Lung (tissue), 12 donors: ENCODE measurements around the gene CD300LB. TPM values are rescaled to one million over a fixed set of nuclear protein-coding genes. Genes with fewer than 3 reads are reported as not detected.
"Not testable (repeated sequence)": the region's sequence is repeated elsewhere in the genome, so short reads cannot be mapped to it uniquely, and the experiment has no call there.

Experiments used
- ATAC-seq: fragments of 200-7000 bp; cut with Tn5 transposase; one replicate; pipeline ENCODE4 v1.9.1; 2020; ENCODE audit warnings: moderate number of reproducible peaks; ENCODE audit not compliant: insufficient read depth, low FRiP score
- DNase-seq, 3 donors: peaks; one replicate each; pipeline ENCODE4 v3.0.0-alpha.2; 2013 to 2017
- H3K27ac ChIP-seq, 2 donors: one replicate each; pipeline ENCODE4 v1.5.1; 2013; ENCODE audit warnings: mild to moderate bottlenecking in 2 of 2, moderate library complexity in 2 of 2, control low read depth in 1 of 2, inconsistent platforms in 1 of 2, low read depth in 1 of 2, low read length in 1 of 2
- H3K27me3 ChIP-seq, 3 donors: one replicate each; pipeline ENCODE4 v1.5.1; 2013; ENCODE audit warnings: low read length in 2 of 3; ENCODE audit not compliant: control insufficient read depth in 3 of 3, insufficient read depth in 3 of 3
- H3K36me3 ChIP-seq, 4 donors: one replicate each; pipeline ENCODE4 v1.5.1; 2013; ENCODE audit warnings: low read length in 4 of 4, mild to moderate bottlenecking in 1 of 4, moderate library complexity in 1 of 4; ENCODE audit not compliant: control insufficient read depth in 4 of 4, insufficient read depth in 4 of 4
- H3K4me1 ChIP-seq, 5 donors: one replicate each; pipeline ENCODE4 v1.5.1; 2013; ENCODE audit warnings: low read length in 5 of 5, mild to moderate bottlenecking in 2 of 5, moderate library complexity in 1 of 5; ENCODE audit not compliant: control insufficient read depth in 5 of 5, insufficient read depth in 5 of 5
- H3K4me3 ChIP-seq: one replicate; pipeline ENCODE4 v1.5.1; 2013; ENCODE audit warnings: mild to moderate bottlenecking, control low read depth, moderate library complexity
- H3K9ac ChIP-seq, 2 donors: one replicate each; pipeline ENCODE4 v1.5.1; 2013; ENCODE audit warnings: low read length in 2 of 2, control low read depth in 1 of 2; ENCODE audit not compliant: insufficient read depth in 1 of 2
- H3K9me3 ChIP-seq, 4 donors: one replicate each; pipeline ENCODE4 v1.5.1; 2013; ENCODE audit warnings: low read length in 3 of 4, mild to moderate bottlenecking in 1 of 4, moderate library complexity in 1 of 4; ENCODE audit not compliant: control insufficient read depth in 4 of 4, insufficient read depth in 3 of 4
- CTCF ChIP-seq: IDR thresholded peaks from 2 replicates; pipeline ENCODE4 v1.5.1; 2012; ENCODE audit warnings: mild to moderate bottlenecking; ENCODE audit errors: control extremely low read depth, extremely low read depth
- WGBS, 2 donors: extraction: QIAGEN DNeasy Blood & Tissue Kit; methylation state at CpG; one replicate each; pipeline ENCODE4 v1.1.7; 2013; 5-methylcytosine and 5-hydroxymethylcytosine counted together
- polyA plus RNA-seq, 2 donors: library from polyadenylated mRNA; stranded (reverse); fragments of 200-250 nt; gene quantifications; one replicate each; pipeline ENCODE4 v1.2.1, GENCODE V29; 2013
- total RNA-seq, 2 donors: library from RNA; depleted of rRNA in 1 of 2; stranded (reverse); fragments of >200 nt in 1 of 2; gene quantifications; one replicate each; pipeline ENCODE4 v1.2.1, GENCODE V29; 2014 to 2021
- donor health status: control.
- donor health status: control.
- donor health status: Bipolar disorder and iron deficiency.
- donor health status: healthy.
- donor health status: DM: yes; HTN: yes; CAD: no.

Gene CD300LB
- total and polyA plus RNA-seq, 4 donors: 0.82 to 1.8 (median 1.3) TPM

- H3K4me3 ChIP-seq: no peak overlapping the region
- no peaks in the 10 kb centered on the region for H3K4me1 ChIP-seq
- no peak for TF ChIP-seq CTCF
- WGBS, 2 donors: 73 to 80% methylated on average over 5 of the region's 5 CpGs
- H3K27me3 ChIP-seq: peaks cover 0 to 6% (median 0%) of the 10 kb centered on the region in 3 donors
- ATAC-seq: no peak
- H3K36me3 ChIP-seq: no peaks in the 10 kb centered on the region
- H3K9me3 ChIP-seq: peaks cover 0 to 3% (median 0%) of the 10 kb centered on the region in 4 donors
- H3K9ac ChIP-seq: no peak overlapping the region
- no peak for DNase-seq
- H3K27ac ChIP-seq: no peak overlapping the region
These were observed 43.3 kb upstream of the CD300LB start for GRCh38 chr17:74574489-74575142.

- not testable (repeated sequence) for H3K9me3 ChIP-seq, H3K27ac ChIP-seq, ATAC-seq, H3K9ac ChIP-seq, H3K4me1 ChIP-seq, H3K36me3 ChIP-seq, H3K27me3 ChIP-seq, DNase-seq, H3K4me3 ChIP-seq
These were observed 42.4 kb upstream of the CD300LB start for GRCh38 chr17:74573635-74574034.

GRCh38 chr17:74573169-74573568 lies 41.9 kb upstream of the CD300LB start:
- DNase-seq: no peak
- peaks cover 0 to 10% (median 0%) of the 10 kb centered on the region in 5 donors for H3K4me1 ChIP-seq
- H3K9me3 ChIP-seq: peaks cover 0 to 3% (median 0%) of the 10 kb centered on the region in 4 donors
- no peak for TF ChIP-seq CTCF
- H3K27ac ChIP-seq: no peak overlapping the region
- 83 to 90% methylated on average over 3 of the region's 3 CpGs for WGBS, 2 donors
- no peak overlapping the region for H3K9ac ChIP-seq
- H3K27me3 ChIP-seq: peaks cover 0 to 6% (median 0%) of the 10 kb centered on the region in 3 donors
- no peaks in the 10 kb centered on the region for H3K36me3 ChIP-seq
- H3K4me3 ChIP-seq: no peak overlapping the region
- no peak for ATAC-seq

GRCh38 chr17:74571621-74572270 lies 40.5 kb upstream of the CD300LB start:
- TF ChIP-seq CTCF: no peak
- peaks cover 0 to 10% (median 0%) of the 10 kb centered on the region in 5 donors for H3K4me1 ChIP-seq
- WGBS, 2 donors: 61 to 76% methylated on average over 4 of the region's 4 CpGs
- H3K27ac ChIP-seq: no peak overlapping the region
- peaks cover 0 to 6% (median 0%) of the 10 kb centered on the region in 3 donors for H3K27me3 ChIP-seq
- ATAC-seq (no peak), DNase-seq (no peak)
- H3K9me3 ChIP-seq: peaks cover 0 to 3% (median 0%) of the 10 kb centered on the region in 4 donors
- no peak overlapping the region for H3K4me3 ChIP-seq
- no peak overlapping the region for H3K9ac ChIP-seq
- H3K36me3 ChIP-seq: no peaks in the 10 kb centered on the region
